ENCODE data around the gene KRT2.

The KRT2 gene

GRCh38 chr12:52686063-52686462, 34.1 kb upstream of the KRT2 start:
- no peak for TF ChIP-seq CTCF (conservative IDR thresholded peaks at IDR 0.05; ENCODE audit: low read depth, low read length)
- no peak for DNase-seq (ENCODE audit: low read depth)
- H3K4me3 ChIP-seq (ENCODE audit: low read length) = no peak overlapping the region

- H3K4me3 ChIP-seq (ENCODE audit: low read length) = no peak overlapping the region
- no peak for DNase-seq (ENCODE audit: low read depth)
- TF ChIP-seq CTCF (conservative IDR thresholded peaks at IDR 0.05; ENCODE audit: low read depth, low read length) = no peak
Measured at GRCh38 chr12:52685406-52685890, 33.4 kb upstream of the KRT2 start.

GRCh38 chr12:52684431-52684830, 32.4 kb upstream of the KRT2 start:
- no peak for DNase-seq (ENCODE audit: low read depth)
- no peak overlapping the region for H3K4me3 ChIP-seq (ENCODE audit: low read length)
- TF ChIP-seq CTCF (conservative IDR thresholded peaks at IDR 0.05; ENCODE audit: low read depth, low read length) = no peak

GRCh38 chr12:52683575-52684300, 31.7 kb upstream of the KRT2 start:
- no peak for DNase-seq (ENCODE audit: low read depth)
- TF ChIP-seq CTCF (conservative IDR thresholded peaks at IDR 0.05; ENCODE audit: low read depth, low read length) = no peak
- H3K4me3 ChIP-seq (ENCODE audit: low read length) = no peak overlapping the region

GRCh38 chr12:52682938-52683574, 31.0 kb upstream of the KRT2 start:
- no peak for TF ChIP-seq CTCF (conservative IDR thresholded peaks at IDR 0.05; ENCODE audit: low read depth, low read length)
- H3K4me3 ChIP-seq (ENCODE audit: low read length) = no peak overlapping the region
- DNase-seq (ENCODE audit: low read depth) = no peak

GRCh38 chr12:52682381-52682660, 30.3 kb upstream of the KRT2 start:
- DNase-seq (ENCODE audit: low read depth) = no peak
- no peak for TF ChIP-seq CTCF (conservative IDR thresholded peaks at IDR 0.05; ENCODE audit: low read depth, low read length)
- no peak overlapping the region for H3K4me3 ChIP-seq (ENCODE audit: low read length)

All from retinal pigment epithelial cell (primary cell).